Bronchial epithelial cell (primary cell): ENCODE measurements around the gene CXorf65. TPM values are rescaled to one million over a fixed set of nuclear protein-coding genes. Genes with fewer than 3 reads are reported as not detected.

Experiments
- DNase-seq: peaks from one replicate; pipeline ENCODE4 v3.0.0-alpha.2; 2010; ENCODE audit warnings: low read depth
- FAIRE-seq: peaks from 2 replicates; lab custom pipeline; 2011; peaks lifted over from hg19 to GRCh38; lab: Jason Lieb, UNC
- H3K27me3 ChIP-seq: 2 replicates; pipeline ENCODE4 v1.5.1; 2011; ENCODE audit warnings: low read length; ENCODE audit not compliant: control insufficient read depth, insufficient read depth
- H3K36me3 ChIP-seq: 2 replicates; pipeline ENCODE4 v1.5.1; 2011; ENCODE audit warnings: low read length; ENCODE audit not compliant: control insufficient read depth, insufficient read depth
- H3K4me3 ChIP-seq: 2 replicates; pipeline ENCODE4 v1.5.1; 2011; ENCODE audit warnings: mild to moderate bottlenecking, low read depth, low read length, control low read depth
- CTCF ChIP-seq: IDR thresholded peaks from 2 replicates; pipeline ENCODE4 v1.5.1; 2011; ENCODE audit warnings: mild to moderate bottlenecking, moderate library complexity, low read length, control low read depth, inconsistent platforms; ENCODE audit not compliant: insufficient read depth, severe bottlenecking
- total RNA-seq: library from RNA; depleted of rRNA; stranded (reverse); fragments of >200 nt; gene quantifications from 2 replicates; pipeline ENCODE4 v1.2.1, GENCODE V29; 2014

The CXorf65 gene
- total RNA-seq, 1 donor from 2014 or later: not detected

GRCh38 chrX:71060127-71060526 is 46.4 kb downstream of the CXorf65 start:
- FAIRE-seq (no peak), DNase-seq (no peak)
- H3K27me3 ChIP-seq: no peaks in the 10 kb centered on the region
- H3K4me3 ChIP-seq: no peak overlapping the region
- peaks cover 3% of the 10 kb centered on the region for H3K36me3 ChIP-seq
- TF ChIP-seq CTCF: no peak

GRCh38 chrX:71057848-71058530 is 48.6 kb downstream of the CXorf65 start:
- DNase-seq (no peak), FAIRE-seq (no peak)
- peaks cover 4% of the 10 kb centered on the region for H3K36me3 ChIP-seq
- TF ChIP-seq CTCF: no peak
- no peak overlapping the region for H3K4me3 ChIP-seq
- H3K27me3 ChIP-seq: no peaks in the 10 kb centered on the region

DNA sequence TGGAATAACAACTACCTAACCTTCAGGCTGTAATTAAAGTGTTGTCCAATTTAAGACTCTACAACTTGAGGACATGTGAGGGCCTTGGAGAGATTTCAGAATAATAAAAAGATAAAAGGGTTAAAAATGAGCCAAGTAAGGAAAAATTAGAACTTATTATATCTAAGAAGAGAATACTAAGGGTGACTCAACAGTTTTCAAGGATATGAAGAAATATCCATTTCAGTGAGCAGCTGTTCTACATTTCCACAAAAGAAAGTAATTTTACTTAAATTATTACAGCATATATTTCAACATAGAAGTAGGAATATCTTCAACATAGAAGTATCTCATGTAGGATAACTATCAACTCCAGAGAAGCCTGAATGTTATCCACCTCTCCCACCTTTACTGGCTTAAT is 49.7 kb downstream of the CXorf65 start:
- no peak for FAIRE-seq
- peaks cover 4% of the 10 kb centered on the region for H3K36me3 ChIP-seq
- H3K4me3 ChIP-seq: no peak overlapping the region
- TF ChIP-seq CTCF: no peak
- no peak for DNase-seq
- no peaks in the 10 kb centered on the region for H3K27me3 ChIP-seq

Other genes with a start within 250 kb of the CXorf65 start
- not detected in 2 replicates for gene TEX11, start 198.0 kb downstream of the CXorf65 start, total RNA-seq
- not detected in 2 replicates for gene SLC7A3, start 175.6 kb downstream of the CXorf65 start, total RNA-seq
- 74.5 and 75.3 TPM in 2 replicates for gene SNX12, start 38.4 kb downstream of the CXorf65 start, total RNA-seq
- gene FOXO4, start 10.9 kb downstream of the CXorf65 start, total RNA-seq: 3.2 and 6.8 TPM in 2 replicates
- 0.26 TPM in 1 of 2 replicates, not detected in the other for gene IL2RG, start 4.8 kb upstream of the CXorf65 start, total RNA-seq
- 8.2 and 16.3 TPM in 2 replicates for gene MED12, start 11.9 kb upstream of the CXorf65 start, total RNA-seq
- under 0.01 TPM in 2 replicates for gene NLGN3, start 38.1 kb upstream of the CXorf65 start, total RNA-seq
- gene GJB1, start 116.5 kb upstream of the CXorf65 start, total RNA-seq: 0.13 TPM in 1 of 2 replicates, not detected in the other
- gene ZMYM3, start 147.4 kb upstream of the CXorf65 start, total RNA-seq: 1.6 and 1.9 TPM in 2 replicates
- 237 and 365 TPM in 2 replicates for gene NONO, start 176.9 kb upstream of the CXorf65 start, total RNA-seq
- 1.1 and 2.4 TPM in 2 replicates for gene ITGB1BP2, start 195.0 kb upstream of the CXorf65 start, total RNA-seq